Esophagus squamous epithelium (tissue), 4 donors: ENCODE measurements around the gene CACNA2D3.

Experiments
- POLR2A ChIP-seq, 4 donors: fragments of 450-650 bp; IDR thresholded peaks; one replicate each; pipeline ENCODE4 v1.6.1; 2017; ENCODE audit warnings: antibody characterized with exemption in 4 of 4, mild to moderate bottlenecking in 4 of 4, moderate library complexity in 3 of 4
- TF ChIP-seq, protein P1 (sequence below), 6 experiments: fragments of 450-650 bp in 4 of 6; fragments of 200-600 bp in 2 of 6; sonication (generic) in 2 of 6; IDR thresholded peaks; one replicate each; pipeline ENCODE4 v1.5.1; 2016 to 2019; ENCODE audit warnings: antibody characterized with exemption in 6 of 6, mild to moderate bottlenecking in 4 of 6, moderate library complexity in 4 of 6

GRCh38 chr3:54357301-54357700 is 234.9 kb downstream of the CACNA2D3 start:
- TF ChIP-seq, protein P1, sequence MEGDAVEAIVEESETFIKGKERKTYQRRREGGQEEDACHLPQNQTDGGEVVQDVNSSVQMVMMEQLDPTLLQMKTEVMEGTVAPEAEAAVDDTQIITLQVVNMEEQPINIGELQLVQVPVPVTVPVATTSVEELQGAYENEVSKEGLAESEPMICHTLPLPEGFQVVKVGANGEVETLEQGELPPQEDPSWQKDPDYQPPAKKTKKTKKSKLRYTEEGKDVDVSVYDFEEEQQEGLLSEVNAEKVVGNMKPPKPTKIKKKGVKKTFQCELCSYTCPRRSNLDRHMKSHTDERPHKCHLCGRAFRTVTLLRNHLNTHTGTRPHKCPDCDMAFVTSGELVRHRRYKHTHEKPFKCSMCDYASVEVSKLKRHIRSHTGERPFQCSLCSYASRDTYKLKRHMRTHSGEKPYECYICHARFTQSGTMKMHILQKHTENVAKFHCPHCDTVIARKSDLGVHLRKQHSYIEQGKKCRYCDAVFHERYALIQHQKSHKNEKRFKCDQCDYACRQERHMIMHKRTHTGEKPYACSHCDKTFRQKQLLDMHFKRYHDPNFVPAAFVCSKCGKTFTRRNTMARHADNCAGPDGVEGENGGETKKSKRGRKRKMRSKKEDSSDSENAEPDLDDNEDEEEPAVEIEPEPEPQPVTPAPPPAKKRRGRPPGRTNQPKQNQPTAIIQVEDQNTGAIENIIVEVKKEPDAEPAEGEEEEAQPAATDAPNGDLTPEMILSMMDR (IDR thresholded peaks at IDR 0.05): no peak
- TF ChIP-seq POLR2A (IDR thresholded peaks at IDR 0.05): no peak
